ENCODE results near the gene FBXO24.
"Not testable (repeated sequence)": the region's sequence is repeated elsewhere in the genome, so short reads cannot be mapped to it uniquely, and the experiment has no call there.

FBXO24 gene

DNA sequence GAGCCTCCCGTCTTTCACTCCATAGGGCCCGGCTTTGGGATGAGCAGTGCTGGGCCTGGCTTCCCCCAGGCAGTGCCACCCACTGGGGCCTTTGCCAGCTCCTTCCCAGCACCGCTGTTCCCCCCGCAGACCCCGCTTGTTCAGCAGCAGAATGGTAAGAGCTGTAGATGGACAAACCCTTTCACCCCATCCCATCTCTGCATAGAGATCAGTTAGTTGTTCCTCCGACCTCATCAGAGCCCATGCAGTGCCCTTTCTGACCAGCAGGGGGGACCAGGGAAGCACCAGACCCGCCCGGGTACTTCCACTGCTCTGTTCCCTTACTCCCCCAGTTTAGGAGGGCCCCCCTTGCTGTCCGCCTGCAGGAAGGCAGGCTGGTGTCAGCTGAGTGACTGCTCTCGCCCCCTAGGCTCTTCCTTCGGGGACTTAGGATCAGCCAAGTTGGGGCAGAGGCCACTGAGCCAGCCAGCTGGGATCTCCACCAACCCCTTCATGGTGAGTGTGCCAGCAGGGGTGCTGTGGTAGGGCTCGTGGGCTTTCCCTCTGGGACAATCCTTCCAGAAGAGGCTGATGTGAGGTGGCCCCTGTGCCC lies 22.2 kb upstream of the FBXO24 start:
- no peak overlapping the region for H2BK5ac ChIP-seq (ENCODE audit: low read depth, low read length, poor library complexity, severe bottlenecking)
- H2BK15ac ChIP-seq (ENCODE audit: low read depth, poor library complexity, severe bottlenecking) = no peak overlapping the region
- H2BK12ac ChIP-seq (ENCODE audit: low read length in 2 of 2) = peak overlapping the region in 1 of 2 experiments; percentile 40
- H4K91ac ChIP-seq (ENCODE audit: low read length) = peak overlapping the region; percentile 1
- no peak overlapping the region for H3K9ac ChIP-seq (ENCODE audit: low read length)
- H3K4me3 ChIP-seq (ENCODE audit: insufficient read depth in 1 of 2, low read depth in 1 of 2, low read length in 2 of 2) = no peak overlapping the region
- no peaks in the 10 kb centered on the region for H3K27me3 ChIP-seq (ENCODE audit: control insufficient read depth in 1 of 2, insufficient read depth in 1 of 2, low read length in 2 of 2)
- H3K4me2 ChIP-seq (ENCODE audit: low read length, poor library complexity, severe bottlenecking) = no peak overlapping the region
- no peak overlapping the region for H3K18ac ChIP-seq (ENCODE audit: low read depth in 1 of 2, low read length in 2 of 2)
- H3K14ac ChIP-seq (ENCODE audit: low read length in 2 of 2) = no peak overlapping the region
- no peak overlapping the region for H3K27ac ChIP-seq (ENCODE audit: low read length, poor library complexity, severe bottlenecking)
- no peak overlapping the region for H2BK120ac ChIP-seq (ENCODE audit: low read depth, low read length)
- peak overlapping the region; percentile 7 for H2AFZ ChIP-seq (ENCODE audit: low read depth, low read length)
- peak; percentile 76 for DNase-seq
- no peak overlapping the region for H3K4ac ChIP-seq (ENCODE audit: low read depth in 1 of 2, low read length in 2 of 2)
- no peak overlapping the region for H4K8ac ChIP-seq (ENCODE audit: low read length)
- no peaks in the 10 kb centered on the region for H3K9me3 ChIP-seq (ENCODE audit: control insufficient read depth, low read length)
- no peak overlapping the region for H3K23ac ChIP-seq (ENCODE audit: low read length in 2 of 2)
- peaks cover 12% of the 10 kb centered on the region for H3K4me1 ChIP-seq (ENCODE audit: control insufficient read depth, insufficient read depth, low read depth, low read length)
- H3K36me3 ChIP-seq (ENCODE audit: control insufficient read depth in 1 of 2, insufficient read depth in 2 of 2, low read depth in 1 of 2, low read length in 2 of 2) = peaks cover 17 to 32% of the 10 kb centered on the region in 2 experiments
- H2AK5ac ChIP-seq (ENCODE audit: low read length, severe bottlenecking) = no peak overlapping the region
- WGBS = 40% methylated on average over 12 of the region's 12 CpGs
- no peaks in the 10 kb centered on the region for H3K79me1 ChIP-seq (replicated peaks; ENCODE audit: low read length, poor library complexity, severe bottlenecking)

DNA sequence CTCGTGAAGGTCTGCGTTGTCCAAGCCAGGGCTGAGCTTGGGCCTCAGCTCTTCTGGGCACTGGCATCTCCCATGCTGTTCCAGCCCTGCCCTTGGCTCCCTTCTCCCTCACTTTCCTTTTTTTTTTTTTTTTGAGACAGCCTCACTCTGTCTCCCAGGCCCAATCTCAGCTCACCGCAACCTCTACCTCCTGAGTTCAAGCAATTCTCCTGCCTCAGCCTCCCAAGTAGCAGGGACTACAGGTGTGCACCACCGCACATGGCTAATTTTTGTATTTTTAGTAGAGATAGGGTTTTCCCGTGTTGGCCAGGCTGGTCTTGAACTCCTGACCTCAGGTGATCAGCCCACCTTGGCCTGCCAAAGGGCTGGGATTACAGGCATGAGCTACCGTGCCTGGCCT lies 21.7 kb upstream of the FBXO24 start:
- not testable (repeated sequence) for H3K27ac ChIP-seq (ENCODE audit: low read length, poor library complexity, severe bottlenecking); H3K79me1 ChIP-seq (replicated peaks; ENCODE audit: low read length, poor library complexity, severe bottlenecking); H4K8ac ChIP-seq (ENCODE audit: low read length); H3K9me3 ChIP-seq (ENCODE audit: control insufficient read depth, low read length); H3K18ac ChIP-seq (ENCODE audit: low read depth in 1 of 2, low read length in 2 of 2); H3K9ac ChIP-seq (ENCODE audit: low read length); H2AFZ ChIP-seq (ENCODE audit: low read depth, low read length); H3K4me2 ChIP-seq (ENCODE audit: low read length, poor library complexity, severe bottlenecking); H3K23ac ChIP-seq (ENCODE audit: low read length in 2 of 2); H2BK120ac ChIP-seq (ENCODE audit: low read depth, low read length); H3K27me3 ChIP-seq (ENCODE audit: control insufficient read depth in 1 of 2, insufficient read depth in 1 of 2, low read length in 2 of 2); H2BK12ac ChIP-seq (ENCODE audit: low read length in 2 of 2); H2AK5ac ChIP-seq (ENCODE audit: low read length, severe bottlenecking); H3K14ac ChIP-seq (ENCODE audit: low read length in 2 of 2); H3K4ac ChIP-seq (ENCODE audit: low read depth in 1 of 2, low read length in 2 of 2); H3K4me3 ChIP-seq (ENCODE audit: insufficient read depth in 1 of 2, low read depth in 1 of 2, low read length in 2 of 2); DNase-seq; H2BK5ac ChIP-seq (ENCODE audit: low read depth, low read length, poor library complexity, severe bottlenecking); H2BK15ac ChIP-seq (ENCODE audit: low read depth, poor library complexity, severe bottlenecking)
- Histone ChIP-seq H3K36me3 (ENCODE audit: control insufficient read depth in 1 of 2, insufficient read depth in 2 of 2, low read depth in 1 of 2, low read length in 2 of 2) (peaks cover 14 to 32% of the 10 kb centered on the region in 2 experiments), H4K91ac (ENCODE audit: low read length) (peak overlapping the region; percentile 1), H3K4me1 (ENCODE audit: control insufficient read depth, insufficient read depth, low read depth, low read length) (peaks cover 14% of the 10 kb centered on the region)
- 95% methylated on average over 5 of the region's 6 CpGs for WGBS

DNA sequence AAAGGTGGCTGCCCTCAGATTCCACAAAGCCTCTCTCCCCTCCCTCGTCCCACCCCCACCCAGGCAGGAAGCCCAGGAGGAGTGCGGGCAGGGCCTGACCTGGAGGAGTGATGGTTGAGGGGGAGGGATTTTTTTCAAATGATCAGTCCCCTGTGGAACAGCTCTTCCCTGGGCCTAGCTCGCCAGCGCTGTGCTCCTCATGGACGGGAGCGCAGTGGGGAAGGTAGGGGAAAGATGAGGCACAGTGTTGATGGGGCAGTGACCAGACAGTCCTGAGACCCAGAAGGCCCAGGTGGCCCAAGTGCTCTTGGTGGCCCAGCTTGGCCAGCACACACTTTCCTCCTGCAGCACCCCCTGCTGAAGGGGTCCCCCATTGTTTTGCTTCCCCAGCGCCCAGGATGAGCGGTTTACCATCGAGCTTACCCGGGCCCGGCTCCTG lies 21.0 kb upstream of the FBXO24 start:
- H2BK12ac ChIP-seq (ENCODE audit: low read length in 2 of 2) = no peak overlapping the region
- no peak overlapping the region for H3K18ac ChIP-seq (ENCODE audit: low read depth in 1 of 2, low read length in 2 of 2)
- DNase-seq = no peak
- no peak overlapping the region for H3K4ac ChIP-seq (ENCODE audit: low read depth in 1 of 2, low read length in 2 of 2)
- no peak overlapping the region for H4K8ac ChIP-seq (ENCODE audit: low read length)
- H3K9ac ChIP-seq (ENCODE audit: low read length) = no peak overlapping the region
- no peak overlapping the region for H3K23ac ChIP-seq (ENCODE audit: low read length in 2 of 2)
- WGBS = 95% methylated on average over 8 of the region's 11 CpGs
- no peaks in the 10 kb centered on the region for H3K79me1 ChIP-seq (replicated peaks; ENCODE audit: low read length, poor library complexity, severe bottlenecking)
- H3K14ac ChIP-seq (ENCODE audit: low read length in 2 of 2) = no peak overlapping the region
- no peak overlapping the region for H3K27ac ChIP-seq (ENCODE audit: low read length, poor library complexity, severe bottlenecking)
- H3K36me3 ChIP-seq (ENCODE audit: control insufficient read depth in 1 of 2, insufficient read depth in 2 of 2, low read depth in 1 of 2, low read length in 2 of 2) = peaks cover 14 to 32% of the 10 kb centered on the region in 2 experiments
- H2BK120ac ChIP-seq (ENCODE audit: low read depth, low read length) = no peak overlapping the region
- H4K91ac ChIP-seq (ENCODE audit: low read length) = no peak overlapping the region
- no peak overlapping the region for H3K4me2 ChIP-seq (ENCODE audit: low read length, poor library complexity, severe bottlenecking)
- H3K4me3 ChIP-seq (ENCODE audit: insufficient read depth in 1 of 2, low read depth in 1 of 2, low read length in 2 of 2) = no peak overlapping the region
- H3K27me3 ChIP-seq (ENCODE audit: control insufficient read depth in 1 of 2, insufficient read depth in 1 of 2, low read length in 2 of 2) = peaks cover 0 to 2% of the 10 kb centered on the region in 2 experiments
- no peak overlapping the region for H2BK15ac ChIP-seq (ENCODE audit: low read depth, poor library complexity, severe bottlenecking)
- H2AFZ ChIP-seq (ENCODE audit: low read depth, low read length) = no peak overlapping the region
- H3K9me3 ChIP-seq (ENCODE audit: control insufficient read depth, low read length) = no peaks in the 10 kb centered on the region
- no peak overlapping the region for H2BK5ac ChIP-seq (ENCODE audit: low read depth, low read length, poor library complexity, severe bottlenecking)
- H2AK5ac ChIP-seq (ENCODE audit: low read length, severe bottlenecking) = no peak overlapping the region
- peaks cover 20% of the 10 kb centered on the region for H3K4me1 ChIP-seq (ENCODE audit: control insufficient read depth, insufficient read depth, low read depth, low read length)

DNA sequence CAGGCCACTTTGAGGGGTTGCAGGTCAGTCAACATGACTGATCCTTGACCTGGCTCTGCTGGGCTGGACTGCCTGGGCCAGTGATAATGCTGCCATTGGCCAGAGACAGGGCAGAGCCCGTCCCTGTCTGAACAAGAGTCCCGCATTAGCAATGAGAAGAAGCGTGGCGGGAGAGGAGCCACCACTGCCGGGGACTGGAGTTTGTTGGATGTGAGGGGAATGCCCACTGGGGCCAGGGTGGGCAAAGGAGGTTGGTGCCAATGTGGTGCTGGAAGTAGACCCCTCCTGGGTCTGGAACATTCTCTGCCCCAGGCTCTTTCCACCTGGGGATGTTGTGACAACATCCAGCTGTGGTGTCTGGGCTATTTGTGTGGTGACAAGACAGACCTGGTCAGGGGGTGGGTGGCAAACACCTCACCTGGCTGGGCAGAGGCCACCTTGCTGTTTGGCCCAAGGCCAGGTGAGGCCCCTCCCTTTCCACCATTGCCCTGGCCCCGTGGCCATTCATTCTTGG lies 20.1 kb upstream of the FBXO24 start:
- Histone ChIP-seq H2BK120ac (ENCODE audit: low read depth, low read length) (no peak overlapping the region), H3K9me3 (ENCODE audit: control insufficient read depth, low read length) (no peaks in the 10 kb centered on the region), H2BK15ac (ENCODE audit: low read depth, poor library complexity, severe bottlenecking) (no peak overlapping the region), H3K18ac (ENCODE audit: low read depth in 1 of 2, low read length in 2 of 2) (no peak overlapping the region), H2AFZ (ENCODE audit: low read depth, low read length) (no peak overlapping the region), H2BK12ac (ENCODE audit: low read length in 2 of 2) (peak overlapping the region in 1 of 2 experiments; percentile 3), H3K4me2 (ENCODE audit: low read length, poor library complexity, severe bottlenecking) (no peak overlapping the region), H3K4me3 (ENCODE audit: insufficient read depth in 1 of 2, low read depth in 1 of 2, low read length in 2 of 2) (no peak overlapping the region), H3K4ac (ENCODE audit: low read depth in 1 of 2, low read length in 2 of 2) (no peak overlapping the region), H4K91ac (ENCODE audit: low read length) (no peak overlapping the region), H3K14ac (ENCODE audit: low read length in 2 of 2) (no peak overlapping the region), H3K9ac (ENCODE audit: low read length) (no peak overlapping the region), H2AK5ac (ENCODE audit: low read length, severe bottlenecking) (no peak overlapping the region), H3K23ac (ENCODE audit: low read length in 2 of 2) (no peak overlapping the region), H2BK5ac (ENCODE audit: low read depth, low read length, poor library complexity, severe bottlenecking) (no peak overlapping the region), H3K36me3 (ENCODE audit: control insufficient read depth in 1 of 2, insufficient read depth in 2 of 2, low read depth in 1 of 2, low read length in 2 of 2) (peaks cover 11 to 29% of the 10 kb centered on the region in 2 experiments), H3K27me3 (ENCODE audit: control insufficient read depth in 1 of 2, insufficient read depth in 1 of 2, low read length in 2 of 2) (peaks cover 3 to 6% of the 10 kb centered on the region in 2 experiments), H3K4me1 (ENCODE audit: control insufficient read depth, insufficient read depth, low read depth, low read length) (peaks cover 27% of the 10 kb centered on the region), H3K79me1 (replicated peaks; ENCODE audit: low read length, poor library complexity, severe bottlenecking) (no peaks in the 10 kb centered on the region), H4K8ac (ENCODE audit: low read length) (no peak overlapping the region), H3K27ac (ENCODE audit: low read length, poor library complexity, severe bottlenecking) (no peak overlapping the region)
- no peak for DNase-seq
- WGBS = 95% methylated on average over 6 of the region's 6 CpGs
